HG03378 (cell line): ENCODE data around the gene LIPJ.
A peak's percentile ranks its signal among the peaks of the same experiment; 100 is the strongest.

Experiments
- ATAC-seq: cut with Tn5 transposase; IDR thresholded peaks from one replicate; pipeline ENCODE4 v1.9.1; 2021; ENCODE audit warnings: mild to moderate bottlenecking, moderate library complexity; ENCODE audit not compliant: unreplicated experiment

LIPJ gene

GRCh38 chr10:88586462-88586861 is at the start of gene LIPJ:
TSS of gene LIPJ (plus strand) at chr10:88586762. CDS start at chr10:88590688, 3,926 bp downstream.
- no peak for ATAC-seq

GRCh38 chr10:88537322-88537721 is 49.2 kb upstream of the LIPJ start:
- ATAC-seq: no peak

- ATAC-seq: no peak
Observed at GRCh38 chr10:88538048-88538447, 48.5 kb upstream of the LIPJ start.

GRCh38 chr10:88540351-88540750 is 46.2 kb upstream of the LIPJ start:
- ATAC-seq: no peak

GRCh38 chr10:88541116-88541626 is 45.4 kb upstream of the LIPJ start:
- no peak for ATAC-seq

- ATAC-seq: no peak
Observed at GRCh38 chr10:88542522-88542921, 44.0 kb upstream of the LIPJ start.

GRCh38 chr10:88544140-88544870 is 42.3 kb upstream of the LIPJ start:
- ATAC-seq: no peak

- no peak for ATAC-seq
Observed at GRCh38 chr10:88545359-88545758, 41.2 kb upstream of the LIPJ start.

- no peak for ATAC-seq
Observed at GRCh38 chr10:88546497-88546896, 40.1 kb upstream of the LIPJ start.

- no peak for ATAC-seq
Observed at GRCh38 chr10:88551246-88551645, 35.3 kb upstream of the LIPJ start.

GRCh38 chr10:88553116-88553752 is 33.3 kb upstream of the LIPJ start:
- peak; percentile 75 for ATAC-seq

- ATAC-seq: no peak
Observed at GRCh38 chr10:88555190-88555908, 31.2 kb upstream of the LIPJ start.

- no peak for ATAC-seq
Observed at GRCh38 chr10:88557256-88557655, 29.3 kb upstream of the LIPJ start.

- ATAC-seq: no peak
Observed at GRCh38 chr10:88557658-88558057, 28.9 kb upstream of the LIPJ start.

GRCh38 chr10:88562152-88562551 is 24.4 kb upstream of the LIPJ start:
- no peak for ATAC-seq

GRCh38 chr10:88565072-88565471 is 21.5 kb upstream of the LIPJ start:
- ATAC-seq: no peak

- peak; percentile 18 for ATAC-seq
Observed at GRCh38 chr10:88582411-88582805, 4.2 kb upstream of the LIPJ start.

- ATAC-seq: peak; percentile 72
Observed at GRCh38 chr10:88582806-88583583, 3.6 kb upstream of the LIPJ start, which contains the start of gene RNLS. TSS of gene RNLS (minus strand) at chr10:88583318.

GRCh38 chr10:88583584-88583957 is 3.0 kb upstream of the LIPJ start:
- no peak for ATAC-seq

- no peak for ATAC-seq
Observed at GRCh38 chr10:88592381-88592780, 5.8 kb downstream of the LIPJ start.

GRCh38 chr10:88592906-88593305 is 6.3 kb downstream of the LIPJ start:
- ATAC-seq: no peak
